Heart left ventricle (tissue), 13 donors: ENCODE results near the gene SWT1.

ENCODE experiments used
- CTCF ChIP-seq, 12 donors: fragments of 200-600 bp; sonication (generic) in 4 of 12; IDR thresholded peaks; one replicate each; pipeline versions ENCODE4 v1.5.0 to v1.8.0; 2018 to 2022; ENCODE audit warnings: antibody characterized with exemption in 12 of 12, mild to moderate bottlenecking in 5 of 12
- POLR2A ChIP-seq, 2 donors: fragments of 450-650 bp; IDR thresholded peaks; one replicate each; pipeline ENCODE4 v1.6.1; 2017; ENCODE audit warnings: antibody characterized with exemption in 2 of 2, mild to moderate bottlenecking in 2 of 2, moderate library complexity in 2 of 2
- donor health status: ischemic (EF 13 %, LVEDD 7.1; RV severe dilation, severe dysfunction).
- donor health status: DM: no; HTN: yes; CAD: no.
- donor health status: DM: no; HTN: no; CAD: no.
- donor health status: ischemic (EF 25% LVEDD 6.9; RV normal size, moderate dysfunction).
- donor health status: ischemic (EF 25% LVEDD 5.7; RV mildly dilated, moderate dysfunction).
- donor health status: ischemic (EF 35%, LVEDD 5.7; RV mildly dilated, moderate dysfunction).
- donor health status: nonischemic (EF 11% LVEDD 7.7; RV severe dilation, severe dysfunction).
- donor health status: DM: yes; HTN: yes; CAD: no.
- donor health status: PGD.
- donor health status: ischemic (EF 29% LVEDD 5.4; RV normal size, mild dysfunction).
- donor health status: nonischemic (EF 23%, LVEDD 6.1; RV moderate dilation, normal function).

GRCh38 chr1:185297982-185298381, 141.0 kb downstream of the SWT1 start:
- TF ChIP-seq CTCF (IDR thresholded peaks at IDR 0.05) (no peak), POLR2A (IDR thresholded peaks at IDR 0.05) (no peak)
